HG03457 (cell line): ENCODE data around the gene ZNF724.
"Not testable (repeated sequence)": the region's sequence is repeated elsewhere in the genome, so short reads cannot be mapped to it uniquely, and the experiment has no call there.

Experiments used
- ATAC-seq: cut with Tn5 transposase; IDR thresholded peaks from one replicate; pipeline ENCODE4 v1.9.1; 2021; ENCODE audit warnings: moderate number of reproducible peaks; ENCODE audit not compliant: unreplicated experiment

The ZNF724 gene

GRCh38 chr19:23253256-23253655 lies 3.1 kb upstream of the ZNF724 start:
- not testable (repeated sequence) for ATAC-seq

- ATAC-seq: no peak
Observed at GRCh38 chr19:23241419-23241818, 8.8 kb downstream of the ZNF724 start.

- ATAC-seq: no peak
Observed at GRCh38 chr19:23222998-23223652, 27.1 kb downstream of the ZNF724 start.

- ATAC-seq: no peak
Observed at GRCh38 chr19:23203841-23204344, 46.3 kb downstream of the ZNF724 start.

GRCh38 chr19:23190341-23190740 lies 59.9 kb downstream of the ZNF724 start:
- no peak for ATAC-seq

- ATAC-seq: no peak
Observed at GRCh38 chr19:23183251-23183650, 66.9 kb downstream of the ZNF724 start.
